Measurements from ENCODE around the gene RTN4IP1.

The RTN4IP1 gene

DNA sequence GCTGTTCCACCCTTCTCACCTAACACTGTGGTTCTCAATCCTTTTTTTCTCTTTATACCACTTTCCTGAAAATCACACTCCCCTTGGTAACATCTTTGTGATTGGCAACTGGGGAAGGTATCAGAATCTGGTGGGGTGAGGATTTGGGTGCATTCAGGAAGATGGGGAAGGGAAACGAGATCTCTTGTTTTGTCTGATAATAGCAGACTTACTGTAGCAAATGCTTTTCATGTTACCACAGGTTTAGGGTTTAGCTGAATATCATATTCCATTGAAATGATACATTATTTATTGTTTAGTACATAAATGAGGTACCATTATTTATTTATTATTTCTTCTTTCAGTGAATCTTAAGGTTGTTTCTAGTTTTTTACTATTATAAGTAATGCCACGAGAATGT lies 100.8 kb downstream of the RTN4IP1 start:
- 0 out of 2 replicates have a peak, but pooled peaks cover 7% of the 10 kb centered on the region for H3F3A ChIP-seq (ENCODE audit: insufficient read depth, low read length)
- H3K27me3 ChIP-seq (replicated peaks; ENCODE audit: insufficient read depth, low read length), result no peaks in the 10 kb centered on the region
- no peaks in the 10 kb centered on the region for H3K79me2 ChIP-seq (ENCODE audit: low read length)
- no peak overlapping the region for H3K4me3 ChIP-seq (ENCODE audit: low read length)
- no peaks in the 10 kb centered on the region for H3K9me2 ChIP-seq (replicated peaks; ENCODE audit: insufficient read depth, low read length)
- H3K36me3 ChIP-seq (replicated peaks; ENCODE audit: insufficient read depth, low read length), result no peaks in the 10 kb centered on the region
- DNase-seq, result no peak
- H3K27ac ChIP-seq (ENCODE audit: low read length), result no peak overlapping the region
- H3K9me3 ChIP-seq (replicated peaks; ENCODE audit: insufficient read depth, low read length), result no peaks in the 10 kb centered on the region
- H3K4me1 ChIP-seq (ENCODE audit: low read length), result peaks cover 14% of the 10 kb centered on the region
- no peak for TF ChIP-seq EZH2 (optimal IDR thresholded peaks at IDR 0.05; ENCODE audit: low read depth, low read length)
- H3K9ac ChIP-seq (ENCODE audit: low read length), result no peak overlapping the region
- H3K4me2 ChIP-seq (ENCODE audit: low read depth, low read length), result no peak overlapping the region
- H4K20me1 ChIP-seq (ENCODE audit: insufficient read depth, low read length), result no peaks in the 10 kb centered on the region
- no peak overlapping the region for H2AFZ ChIP-seq (ENCODE audit: low read length)

- peaks cover 14% of the 10 kb centered on the region for H3K4me1 ChIP-seq (ENCODE audit: low read length)
- H2AFZ ChIP-seq (ENCODE audit: low read length), result no peak overlapping the region
- no peak overlapping the region for H3K4me3 ChIP-seq (ENCODE audit: low read length)
- H3K9me2 ChIP-seq (replicated peaks; ENCODE audit: insufficient read depth, low read length), result no peaks in the 10 kb centered on the region
- no peaks in the 10 kb centered on the region for H3K79me2 ChIP-seq (ENCODE audit: low read length)
- DNase-seq, result no peak
- H3F3A ChIP-seq (ENCODE audit: insufficient read depth, low read length), result 0 out of 2 replicates have a peak, but pooled peaks cover 7% of the 10 kb centered on the region
- TF ChIP-seq EZH2 (optimal IDR thresholded peaks at IDR 0.05; ENCODE audit: low read depth, low read length) (no peak), EZH2phosphoT487 (IDR thresholded peaks at IDR 0.05; ENCODE audit: low read length) (no peak)
- TF ChIP-seq, protein P1, sequence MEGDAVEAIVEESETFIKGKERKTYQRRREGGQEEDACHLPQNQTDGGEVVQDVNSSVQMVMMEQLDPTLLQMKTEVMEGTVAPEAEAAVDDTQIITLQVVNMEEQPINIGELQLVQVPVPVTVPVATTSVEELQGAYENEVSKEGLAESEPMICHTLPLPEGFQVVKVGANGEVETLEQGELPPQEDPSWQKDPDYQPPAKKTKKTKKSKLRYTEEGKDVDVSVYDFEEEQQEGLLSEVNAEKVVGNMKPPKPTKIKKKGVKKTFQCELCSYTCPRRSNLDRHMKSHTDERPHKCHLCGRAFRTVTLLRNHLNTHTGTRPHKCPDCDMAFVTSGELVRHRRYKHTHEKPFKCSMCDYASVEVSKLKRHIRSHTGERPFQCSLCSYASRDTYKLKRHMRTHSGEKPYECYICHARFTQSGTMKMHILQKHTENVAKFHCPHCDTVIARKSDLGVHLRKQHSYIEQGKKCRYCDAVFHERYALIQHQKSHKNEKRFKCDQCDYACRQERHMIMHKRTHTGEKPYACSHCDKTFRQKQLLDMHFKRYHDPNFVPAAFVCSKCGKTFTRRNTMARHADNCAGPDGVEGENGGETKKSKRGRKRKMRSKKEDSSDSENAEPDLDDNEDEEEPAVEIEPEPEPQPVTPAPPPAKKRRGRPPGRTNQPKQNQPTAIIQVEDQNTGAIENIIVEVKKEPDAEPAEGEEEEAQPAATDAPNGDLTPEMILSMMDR (IDR thresholded peaks at IDR 0.05; ENCODE audit: low read length), result no peak
- H3K9ac ChIP-seq (ENCODE audit: low read length), result no peak overlapping the region
- no peaks in the 10 kb centered on the region for H4K20me1 ChIP-seq (ENCODE audit: insufficient read depth, low read length)
- no peaks in the 10 kb centered on the region for H3K36me3 ChIP-seq (replicated peaks; ENCODE audit: insufficient read depth, low read length)
- no peak overlapping the region for H3K27ac ChIP-seq (ENCODE audit: low read length)
- no peaks in the 10 kb centered on the region for H3K27me3 ChIP-seq (replicated peaks; ENCODE audit: insufficient read depth, low read length)
- no peaks in the 10 kb centered on the region for H3K9me3 ChIP-seq (replicated peaks; ENCODE audit: insufficient read depth, low read length)
- H3K4me2 ChIP-seq (ENCODE audit: low read depth, low read length), result no peak overlapping the region
Measured at GRCh38 chr6:106527979-106528378, 101.3 kb downstream of the RTN4IP1 start.

DNA sequence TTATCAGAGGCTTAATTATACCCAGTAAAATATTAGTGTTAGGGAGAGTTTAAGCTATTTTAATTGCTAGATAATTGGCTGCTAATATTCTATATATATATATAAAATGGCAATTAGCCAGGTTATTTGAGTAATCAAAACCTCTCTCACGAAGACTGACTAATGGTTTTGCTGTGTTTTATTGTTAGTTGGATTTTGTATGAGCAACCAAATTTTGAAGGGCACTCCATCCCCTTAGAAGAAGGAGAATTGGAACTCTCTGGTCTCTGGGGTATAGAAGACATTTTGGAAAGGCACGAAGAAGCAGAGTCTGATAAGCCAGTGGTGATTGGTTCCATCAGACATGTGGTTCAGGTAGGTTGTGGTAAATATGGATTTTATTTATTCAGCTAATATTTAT lies 102.2 kb downstream of the RTN4IP1 start:
- Histone ChIP-seq H3K4me1 (ENCODE audit: low read length) (peaks cover 14% of the 10 kb centered on the region), H2AFZ (ENCODE audit: low read length) (no peak overlapping the region), H3K9me2 (replicated peaks; ENCODE audit: insufficient read depth, low read length) (no peaks in the 10 kb centered on the region), H3K27ac (ENCODE audit: low read length) (no peak overlapping the region), H3K4me3 (ENCODE audit: low read length) (no peak overlapping the region), H3K4me2 (ENCODE audit: low read depth, low read length) (no peak overlapping the region), H3K9me3 (replicated peaks; ENCODE audit: insufficient read depth, low read length) (no peaks in the 10 kb centered on the region), H4K20me1 (ENCODE audit: insufficient read depth, low read length) (no peaks in the 10 kb centered on the region), H3K79me2 (ENCODE audit: low read length) (no peaks in the 10 kb centered on the region), H3K36me3 (replicated peaks; ENCODE audit: insufficient read depth, low read length) (no peaks in the 10 kb centered on the region), H3F3A (ENCODE audit: insufficient read depth, low read length) (0 out of 2 replicates have a peak, but pooled peaks cover 7% of the 10 kb centered on the region), H3K9ac (ENCODE audit: low read length) (no peak overlapping the region), H3K27me3 (replicated peaks; ENCODE audit: insufficient read depth, low read length) (no peaks in the 10 kb centered on the region)
- TF ChIP-seq EZH2 (optimal IDR thresholded peaks at IDR 0.05; ENCODE audit: low read depth, low read length) (no peak), EZH2phosphoT487 (IDR thresholded peaks at IDR 0.05; ENCODE audit: low read length) (no peak)
- TF ChIP-seq, protein P1 (IDR thresholded peaks at IDR 0.05; ENCODE audit: low read length), result no peak
- DNase-seq, result no peak

DNA sequence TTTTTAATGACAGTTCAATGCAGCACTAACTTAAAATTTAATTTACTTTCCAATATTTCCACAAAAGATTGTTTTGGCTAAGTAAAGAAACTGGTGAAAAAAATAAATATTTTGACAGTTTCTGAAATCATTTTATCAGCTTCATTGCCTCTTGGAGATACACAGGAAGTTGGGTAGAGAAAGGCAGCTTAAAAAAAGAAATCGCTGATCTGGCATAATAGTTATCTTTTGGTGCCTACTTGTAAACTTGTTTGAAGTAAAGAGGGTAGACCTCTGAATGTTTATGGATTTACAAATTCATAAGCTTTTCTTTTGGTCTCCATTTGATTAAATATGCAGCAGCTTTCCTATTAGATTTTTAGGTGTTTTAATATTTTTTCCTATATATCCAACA lies 103.4 kb downstream of the RTN4IP1 start:
- DNase-seq, result peak; percentile 26
- no peak for TF ChIP-seq EZH2 (optimal IDR thresholded peaks at IDR 0.05; ENCODE audit: low read depth, low read length)
- no peak for TF ChIP-seq EZH2phosphoT487 (IDR thresholded peaks at IDR 0.05; ENCODE audit: low read length)
- TF ChIP-seq, protein P1 (IDR thresholded peaks at IDR 0.05; ENCODE audit: low read length), result no peak
- no peak overlapping the region for H2AFZ ChIP-seq (ENCODE audit: low read length)
- H3K36me3 ChIP-seq (replicated peaks; ENCODE audit: insufficient read depth, low read length), result no peaks in the 10 kb centered on the region
- H3K4me3 ChIP-seq (ENCODE audit: low read length), result no peak overlapping the region
- no peaks in the 10 kb centered on the region for H3K79me2 ChIP-seq (ENCODE audit: low read length)
- no peak overlapping the region for H3K27ac ChIP-seq (ENCODE audit: low read length)
- peaks cover 14% of the 10 kb centered on the region for H3K4me1 ChIP-seq (ENCODE audit: low read length)
- H3K9me2 ChIP-seq (replicated peaks; ENCODE audit: insufficient read depth, low read length), result no peaks in the 10 kb centered on the region
- H3K9me3 ChIP-seq (replicated peaks; ENCODE audit: insufficient read depth, low read length), result no peaks in the 10 kb centered on the region
- 0 out of 2 replicates have a peak, but pooled peaks cover 7% of the 10 kb centered on the region for H3F3A ChIP-seq (ENCODE audit: insufficient read depth, low read length)
- peak overlapping the region; percentile 81 for H3K4me2 ChIP-seq (ENCODE audit: low read depth, low read length)
- no peaks in the 10 kb centered on the region for H4K20me1 ChIP-seq (ENCODE audit: insufficient read depth, low read length)
- no peak overlapping the region for H3K9ac ChIP-seq (ENCODE audit: low read length)
- no peaks in the 10 kb centered on the region for H3K27me3 ChIP-seq (replicated peaks; ENCODE audit: insufficient read depth, low read length)

All from MM.1S (cell line).